DND-41 (cell line): ENCODE results near the gene BRSK2.

Experiments
- ATAC-seq: fragments of 200-7000 bp; cut with Tn5 transposase; 3 replicates; pipeline ENCODE4 v1.9.1; 2021; ENCODE audit warnings: low read depth; ENCODE audit not compliant: insufficient read depth
- DNase-seq: peaks from one replicate; pipeline ENCODE4 v3.0.0-alpha.2; 2020
- H2AFZ ChIP-seq: 2 replicates; pipeline ENCODE4 v1.6.0; 2012; ENCODE audit warnings: low read depth, low read length
- H3K27ac ChIP-seq: 2 replicates; pipeline ENCODE4 v1.5.1; 2012; ENCODE audit warnings: low read length, inconsistent platforms
- H3K27me3 ChIP-seq: fragments of 200-600 bp; sonication (generic); 2 replicates; pipeline ENCODE4 v1.6.0; 2012; ENCODE audit warnings: low read length, mild to moderate bottlenecking, inconsistent platforms; ENCODE audit not compliant: insufficient read depth, poor library complexity
- H3K36me3 ChIP-seq: 2 replicates; pipeline ENCODE4 v1.5.1; 2012; ENCODE audit warnings: low read length, inconsistent platforms; ENCODE audit not compliant: insufficient read depth
- H3K4me1 ChIP-seq: 2 replicates; pipeline ENCODE4 v1.5.1; 2012; ENCODE audit warnings: mild to moderate bottlenecking, low read length; ENCODE audit not compliant: insufficient read depth
- H3K4me2 ChIP-seq: 2 replicates; pipeline ENCODE4 v1.6.0; 2012; ENCODE audit warnings: mild to moderate bottlenecking, moderate library complexity, low read length, inconsistent platforms; ENCODE audit not compliant: insufficient read depth
- H3K4me3 ChIP-seq, 2 experiments: fragments of 200-600 bp in 1 of 2; shearing (Covaris generic) in 1 of 2; 2 replicates each; pipeline ENCODE4 v1.5.1; 2012 to 2016; ENCODE audit warnings: inconsistent platforms in 2 of 2, low read length in 2 of 2, mild to moderate bottlenecking in 2 of 2, low read depth in 1 of 2, moderate library complexity in 1 of 2
- H3K79me2 ChIP-seq: 2 replicates; pipeline ENCODE4 v1.6.0; 2012; ENCODE audit warnings: low read length, inconsistent platforms; ENCODE audit not compliant: insufficient read depth
- H3K9ac ChIP-seq: 2 replicates; pipeline ENCODE4 v1.6.0; 2012; ENCODE audit warnings: low read depth, mild to moderate bottlenecking, inconsistent platforms, low read length, moderate library complexity
- H3K9me3 ChIP-seq: 2 replicates; pipeline ENCODE4 v1.5.1; 2012; ENCODE audit warnings: low read length, moderate library complexity, mild to moderate bottlenecking, inconsistent platforms; ENCODE audit not compliant: insufficient read depth, severe bottlenecking
- H4K20me1 ChIP-seq: 2 replicates; pipeline ENCODE4 v1.6.0; 2012; ENCODE audit warnings: low read length; ENCODE audit not compliant: insufficient read depth
- CTCF ChIP-seq: IDR thresholded peaks from 2 replicates; pipeline ENCODE4 v1.5.1; 2012; ENCODE audit warnings: borderline replicate concordance, low read length, moderate library complexity, mild to moderate bottlenecking; ENCODE audit not compliant: poor library complexity, severe bottlenecking; ENCODE audit errors: extremely low read depth
- EZH2 ChIP-seq: IDR thresholded peaks from 3 replicates; pipeline ENCODE4 v1.6.1; 2012; ENCODE audit warnings: borderline replicate concordance, low read depth, mild to moderate bottlenecking, moderate library complexity, low read length, inconsistent platforms; ENCODE audit not compliant: severe bottlenecking

The BRSK2 gene

GRCh38 chr11:1503708-1504104 is 114.0 kb downstream of the BRSK2 start:
- Histone ChIP-seq H3K79me2 (peaks cover 93% of the 10 kb centered on the region), H3K27me3 (no peaks in the 10 kb centered on the region), H3K4me3 (no peak overlapping the region), H3K36me3 (peaks cover 14% of the 10 kb centered on the region; the same call in 1 of the 2 replicates), H3K27ac (no peak overlapping the region), H3K9ac (no peak overlapping the region), H2AFZ (no peak overlapping the region), H3K4me1 (no peaks in the 10 kb centered on the region), H3K9me3 (no peaks in the 10 kb centered on the region), H3K4me2 (no peak overlapping the region), H4K20me1 (peaks cover 94% of the 10 kb centered on the region)
- no peak for TF ChIP-seq CTCF
- no peak for TF ChIP-seq EZH2
- DNase-seq: no peak
- no peak for ATAC-seq

GRCh38 chr11:1504138-1504537 is 114.4 kb downstream of the BRSK2 start:
- Histone ChIP-seq H3K36me3 (peaks cover 14% of the 10 kb centered on the region; the same call in 1 of the 2 replicates), H3K27me3 (no peaks in the 10 kb centered on the region), H3K27ac (no peak overlapping the region), H3K9me3 (no peaks in the 10 kb centered on the region), H3K4me3 (no peak overlapping the region), H3K9ac (no peak overlapping the region), H3K4me1 (no peaks in the 10 kb centered on the region), H2AFZ (no peak overlapping the region), H3K4me2 (no peak overlapping the region), H4K20me1 (peaks cover 94% of the 10 kb centered on the region), H3K79me2 (peaks cover 93% of the 10 kb centered on the region)
- ATAC-seq (no peak), DNase-seq (no peak)
- TF ChIP-seq EZH2 (no peak), CTCF (no peak)

GRCh38 chr11:1504581-1505290 is 115.0 kb downstream of the BRSK2 start:
- Histone ChIP-seq H3K4me2 (no peak overlapping the region), H3K9ac (no peak overlapping the region), H2AFZ (no peak overlapping the region), H4K20me1 (peaks cover 93% of the 10 kb centered on the region), H3K27ac (no peak overlapping the region), H3K9me3 (no peaks in the 10 kb centered on the region), H3K36me3 (peaks cover 11% of the 10 kb centered on the region; the same call in 1 of the 2 replicates), H3K27me3 (no peaks in the 10 kb centered on the region), H3K4me1 (no peaks in the 10 kb centered on the region), H3K4me3 (no peak overlapping the region), H3K79me2 (peaks cover 93% of the 10 kb centered on the region)
- 0 out of 3 replicates have a peak, but pooled peaks have one; percentile 19 for ATAC-seq
- no peak for DNase-seq
- TF ChIP-seq EZH2 (no peak), CTCF (no peak)
